ENCODE results near the gene LUC7L3. TPM values are rescaled to one million over a fixed set of nuclear protein-coding genes. Genes with fewer than 3 reads are reported as not detected.
A peak's percentile ranks its signal among the peaks of the same experiment; 100 is the strongest.
"Not testable (repeated sequence)": the region's sequence is repeated elsewhere in the genome, so short reads cannot be mapped to it uniquely, and the experiment has no call there.

The LUC7L3 gene
- total RNA-seq, 1 donor from 2014 or later, result 32.4 TPM

DNA sequence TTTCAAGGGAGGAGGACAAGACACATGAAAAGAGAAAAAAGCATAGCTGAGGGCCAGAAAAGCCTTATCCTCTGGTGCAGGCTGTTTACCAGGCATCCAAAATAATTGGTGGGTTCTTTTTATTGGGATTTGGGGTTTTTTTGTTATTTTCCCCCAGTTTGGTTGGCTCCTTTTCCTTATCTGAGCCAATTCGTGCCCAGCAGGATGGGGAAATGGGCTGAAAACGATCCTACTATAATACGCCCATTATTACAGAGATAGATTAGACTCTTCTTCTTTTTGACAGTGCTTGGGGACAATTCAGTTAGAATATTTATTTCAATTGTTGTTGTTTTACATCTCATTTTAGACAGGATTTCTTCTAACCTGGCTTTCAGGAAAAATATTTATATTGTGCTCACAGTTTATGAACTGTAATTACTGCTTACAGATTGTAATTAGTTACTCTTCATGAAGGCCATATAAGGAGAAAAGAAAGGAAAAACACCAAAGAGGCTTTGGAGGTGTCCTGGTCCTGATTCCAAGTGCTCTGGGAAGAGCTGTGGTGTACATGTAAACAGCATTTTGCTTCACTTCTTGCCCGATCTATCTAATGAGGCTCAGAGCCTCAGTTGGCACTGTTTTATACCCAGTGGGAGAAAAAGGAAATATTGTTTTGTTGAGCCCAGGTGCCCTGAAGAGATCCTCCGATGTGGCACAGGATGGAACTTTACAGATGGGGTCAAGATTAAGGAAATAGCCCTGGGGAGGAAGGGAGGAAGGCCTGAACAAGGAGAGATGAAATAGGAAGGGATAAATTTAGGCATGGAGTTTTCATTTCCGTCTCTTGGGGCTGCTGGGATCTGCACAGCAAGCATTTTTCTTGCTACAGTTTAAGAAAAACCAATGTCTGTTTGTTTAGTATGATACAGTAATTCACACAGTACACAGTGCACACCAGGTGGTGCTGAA, 11.1 kb upstream of the LUC7L3 start:
- H3K9me3 ChIP-seq (ENCODE audit: control insufficient read depth in 3 of 3, low read length in 3 of 3), result no peaks in the 10 kb centered on the region

DNA sequence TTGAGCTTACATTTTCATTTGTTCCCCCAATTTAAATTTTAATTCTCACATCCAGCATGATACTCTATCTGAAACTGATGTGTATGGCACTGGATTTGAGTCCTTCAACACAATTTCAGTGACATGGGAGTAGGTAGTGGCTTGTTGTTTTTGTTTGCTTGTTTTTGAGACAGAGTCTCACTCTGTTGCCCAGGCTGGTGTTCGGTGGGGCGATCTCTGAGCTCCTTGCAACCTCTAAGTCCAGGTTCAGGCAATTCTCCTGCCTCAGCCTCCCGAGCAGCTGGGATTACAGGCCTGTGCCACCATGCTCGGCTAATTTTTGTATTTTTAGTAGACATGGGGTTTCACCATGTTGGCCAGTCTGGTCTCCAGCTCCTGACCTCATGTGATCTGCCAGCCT, 10.3 kb upstream of the LUC7L3 start:
- not testable (repeated sequence) for H3K36me3 ChIP-seq (ENCODE audit: control insufficient read depth in 3 of 3, insufficient read depth in 3 of 3, low read length in 3 of 3); H3K27me3 ChIP-seq (ENCODE audit: control insufficient read depth in 3 of 3, insufficient read depth in 3 of 3, low read length in 3 of 3); H3K9me3 ChIP-seq (ENCODE audit: control insufficient read depth in 3 of 3, low read length in 3 of 3)
- Histone ChIP-seq H3K4me1 (ENCODE audit: control insufficient read depth in 3 of 3, insufficient read depth in 3 of 3, low read length in 3 of 3) (peaks cover 23 to 25% (median 23%) of the 10 kb centered on the region in 3 donors), H3K27ac (ENCODE audit: low read depth, low read length) (peak overlapping the region; percentile 100), H3K9ac (ENCODE audit: low read depth in 1 of 3, low read length in 3 of 3) (peak overlapping the region; percentile 98 to 99 (median 98)), H3K4me3 (ENCODE audit: low read length in 3 of 3) (peak overlapping the region in 2 of 3 donors; percentile 87 to 94)

More for the DNA sequence above, 11.1 kb upstream of the LUC7L3 start:
- H3K36me3 ChIP-seq (ENCODE audit: control insufficient read depth in 3 of 3, insufficient read depth in 3 of 3, low read length in 3 of 3), result peaks cover 3 to 4% (median 4%) of the 10 kb centered on the region in 3 donors
- peak overlapping the region; percentile 98 to 99 (median 98) for H3K9ac ChIP-seq (ENCODE audit: low read depth in 1 of 3, low read length in 3 of 3)
- no peaks in the 10 kb centered on the region for H3K27me3 ChIP-seq (ENCODE audit: control insufficient read depth in 3 of 3, insufficient read depth in 3 of 3, low read length in 3 of 3)
- H3K4me3 ChIP-seq (ENCODE audit: low read length in 3 of 3), result peak overlapping the region; percentile 54 to 94 (median 87)
- peaks cover 23 to 30% (median 27%) of the 10 kb centered on the region in 3 donors for H3K4me1 ChIP-seq (ENCODE audit: control insufficient read depth in 3 of 3, insufficient read depth in 3 of 3, low read length in 3 of 3)
- H3K27ac ChIP-seq (ENCODE audit: low read depth, low read length), result peak overlapping the region; percentile 100

DNA sequence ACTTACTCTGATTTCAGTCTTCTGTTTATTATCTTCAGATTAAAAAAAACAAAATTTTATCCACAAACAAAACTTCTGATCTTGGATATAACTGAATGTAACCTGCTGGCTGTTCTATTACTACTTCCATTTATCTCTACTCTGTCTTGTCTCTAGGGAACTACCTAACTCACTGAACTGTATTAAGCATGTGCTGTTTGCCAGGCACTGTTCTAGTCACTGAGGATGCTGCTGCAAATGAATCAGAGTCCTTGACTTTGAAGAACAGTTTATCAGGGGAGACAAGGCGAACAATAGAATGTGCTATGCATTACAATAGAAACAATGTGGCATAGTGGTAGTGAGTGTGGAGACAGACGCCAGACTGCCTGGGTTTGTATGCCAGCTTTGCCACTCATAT, 9.4 kb upstream of the LUC7L3 start:
- H3K9me3 ChIP-seq (ENCODE audit: control insufficient read depth in 3 of 3, low read length in 3 of 3), result no peaks in the 10 kb centered on the region
- no peak overlapping the region for H3K9ac ChIP-seq (ENCODE audit: low read depth in 1 of 3, low read length in 3 of 3)
- peaks cover 23 to 25% (median 23%) of the 10 kb centered on the region in 3 donors for H3K4me1 ChIP-seq (ENCODE audit: control insufficient read depth in 3 of 3, insufficient read depth in 3 of 3, low read length in 3 of 3)
- no peak overlapping the region for H3K27ac ChIP-seq (ENCODE audit: low read depth, low read length)
- H3K36me3 ChIP-seq (ENCODE audit: control insufficient read depth in 3 of 3, insufficient read depth in 3 of 3, low read length in 3 of 3), result peaks cover 0 to 1% (median 0%) of the 10 kb centered on the region in 3 donors
- H3K4me3 ChIP-seq (ENCODE audit: low read length in 3 of 3), result no peak overlapping the region
- H3K27me3 ChIP-seq (ENCODE audit: control insufficient read depth in 3 of 3, insufficient read depth in 3 of 3, low read length in 3 of 3), result no peaks in the 10 kb centered on the region

DNA sequence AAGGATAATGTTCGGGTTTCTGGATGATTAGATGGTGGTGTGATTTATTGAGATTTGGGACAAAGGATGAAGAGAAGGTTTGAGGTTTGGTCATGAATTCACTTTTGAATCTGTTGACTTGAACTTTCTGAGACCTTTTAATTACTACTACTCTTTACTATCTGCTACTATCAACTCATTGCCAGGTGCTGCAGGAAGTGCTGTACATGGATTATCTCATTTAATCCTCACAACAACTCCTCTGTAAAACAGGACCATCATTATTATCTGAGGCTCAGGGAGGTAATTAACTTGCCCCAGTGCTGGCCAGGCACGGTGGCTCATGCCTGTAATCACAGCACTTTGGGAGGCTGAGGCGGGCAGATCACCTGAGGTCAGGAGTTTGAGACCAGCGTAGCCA, 8.8 kb upstream of the LUC7L3 start:
- Histone ChIP-seq H3K27me3 (ENCODE audit: control insufficient read depth in 3 of 3, insufficient read depth in 3 of 3, low read length in 3 of 3) (no peaks in the 10 kb centered on the region), H3K4me1 (ENCODE audit: control insufficient read depth in 3 of 3, insufficient read depth in 3 of 3, low read length in 3 of 3) (peaks cover 23 to 25% (median 23%) of the 10 kb centered on the region in 3 donors), H3K9me3 (ENCODE audit: control insufficient read depth in 3 of 3, low read length in 3 of 3) (no peaks in the 10 kb centered on the region), H3K4me3 (ENCODE audit: low read length in 3 of 3) (no peak overlapping the region), H3K36me3 (ENCODE audit: control insufficient read depth in 3 of 3, insufficient read depth in 3 of 3, low read length in 3 of 3) (no peaks in the 10 kb centered on the region), H3K9ac (ENCODE audit: low read depth in 1 of 3, low read length in 3 of 3) (no peak overlapping the region), H3K27ac (ENCODE audit: low read depth, low read length) (no peak overlapping the region)

DNA sequence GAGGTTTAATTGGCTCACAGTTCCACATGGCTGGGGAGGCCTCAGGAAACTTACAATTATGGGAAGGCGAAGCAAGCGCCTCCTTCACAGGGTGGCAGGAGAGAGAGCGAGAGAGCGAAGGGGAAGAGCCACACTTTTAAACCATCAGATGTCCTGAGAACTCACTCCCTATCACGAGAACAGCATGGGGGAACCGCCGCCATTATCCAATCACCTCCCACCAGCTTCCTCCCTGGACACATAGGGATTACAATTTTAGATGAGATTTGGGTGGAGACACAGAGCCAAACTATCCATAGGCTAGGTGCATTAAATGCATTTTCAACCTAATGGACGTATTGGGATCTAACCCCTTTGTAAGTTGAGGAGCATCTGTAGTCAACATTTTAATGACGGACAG, 6.8 kb upstream of the LUC7L3 start:
- Histone ChIP-seq H3K27me3 (ENCODE audit: control insufficient read depth in 3 of 3, insufficient read depth in 3 of 3, low read length in 3 of 3) (no peaks in the 10 kb centered on the region), H3K4me1 (ENCODE audit: control insufficient read depth in 3 of 3, insufficient read depth in 3 of 3, low read length in 3 of 3) (peaks cover 13 to 15% (median 14%) of the 10 kb centered on the region in 3 donors), H3K9ac (ENCODE audit: low read depth in 1 of 3, low read length in 3 of 3) (no peak overlapping the region), H3K27ac (ENCODE audit: low read depth, low read length) (no peak overlapping the region), H3K9me3 (ENCODE audit: control insufficient read depth in 3 of 3, low read length in 3 of 3) (no peaks in the 10 kb centered on the region), H3K36me3 (ENCODE audit: control insufficient read depth in 3 of 3, insufficient read depth in 3 of 3, low read length in 3 of 3) (no peaks in the 10 kb centered on the region), H3K4me3 (ENCODE audit: low read length in 3 of 3) (no peak overlapping the region)

DNA sequence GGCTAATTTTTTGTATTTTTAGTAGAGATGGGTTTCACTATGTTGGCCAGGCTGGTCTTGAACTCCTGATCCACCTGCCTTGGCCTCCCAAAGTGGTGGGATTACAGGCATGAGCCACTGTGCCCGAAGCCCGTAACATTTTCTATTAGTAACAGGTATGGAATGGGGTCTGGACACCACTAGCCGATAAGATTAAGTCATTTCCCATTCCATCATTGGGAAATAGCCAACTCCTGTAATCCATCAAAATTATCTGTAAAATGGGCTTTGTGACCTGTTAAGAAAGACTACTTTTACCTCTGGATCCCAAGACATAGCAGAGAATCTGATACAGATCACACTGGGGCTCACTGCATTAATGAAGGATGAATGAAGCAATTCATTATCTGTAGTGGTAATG, 3.9 kb upstream of the LUC7L3 start:
- Histone ChIP-seq H3K9me3 (ENCODE audit: control insufficient read depth in 3 of 3, low read length in 3 of 3) (no peaks in the 10 kb centered on the region), H3K4me1 (ENCODE audit: control insufficient read depth in 3 of 3, insufficient read depth in 3 of 3, low read length in 3 of 3) (peaks cover 3 to 5% (median 4%) of the 10 kb centered on the region in 3 donors), H3K36me3 (ENCODE audit: control insufficient read depth in 3 of 3, insufficient read depth in 3 of 3, low read length in 3 of 3) (no peaks in the 10 kb centered on the region), H3K27ac (ENCODE audit: low read depth, low read length) (no peak overlapping the region), H3K9ac (ENCODE audit: low read depth in 1 of 3, low read length in 3 of 3) (no peak overlapping the region), H3K4me3 (ENCODE audit: low read length in 3 of 3) (no peak overlapping the region), H3K27me3 (ENCODE audit: control insufficient read depth in 3 of 3, insufficient read depth in 3 of 3, low read length in 3 of 3) (no peaks in the 10 kb centered on the region)

DNA sequence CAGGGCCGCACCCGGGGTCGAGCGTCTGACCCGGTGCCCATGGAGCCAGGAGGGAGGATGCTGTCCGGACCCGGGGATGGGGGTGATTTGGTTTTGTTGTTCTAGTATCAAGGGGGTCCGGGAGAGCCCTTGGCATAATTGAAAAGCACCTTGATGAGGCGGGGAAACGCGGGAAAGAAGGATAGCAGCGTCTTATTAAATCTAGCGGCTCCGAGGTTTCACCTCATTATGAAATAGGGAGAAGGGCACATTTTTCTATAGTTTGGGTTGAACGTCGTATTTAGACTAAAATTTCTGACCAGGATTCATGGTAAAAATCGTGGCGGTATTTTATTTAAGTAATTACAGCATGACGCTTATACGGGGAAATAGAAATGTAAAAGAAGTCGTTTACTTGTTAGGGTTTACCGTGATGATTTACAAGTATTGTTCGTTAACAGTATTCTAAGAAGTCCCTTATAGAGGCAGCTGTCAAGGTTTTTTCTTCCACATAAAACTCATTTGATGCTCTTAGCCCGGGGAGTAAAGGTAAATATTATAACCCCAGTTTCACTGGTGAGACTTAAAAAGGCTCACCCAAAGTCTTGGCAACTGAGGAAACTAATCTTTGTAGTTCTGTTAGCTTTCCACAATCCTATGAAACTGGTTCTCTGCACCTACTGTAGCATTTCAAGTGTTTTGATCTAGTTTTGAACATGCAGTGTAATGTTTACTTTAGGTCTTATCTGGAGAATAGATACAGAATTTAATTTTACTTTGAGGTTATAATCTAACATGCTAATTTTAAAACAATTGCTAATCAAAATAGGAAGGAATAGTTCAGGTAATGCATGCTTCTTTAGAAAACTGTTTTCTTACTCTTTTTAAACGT, 756 bp downstream of the LUC7L3 start:
- peak overlapping the region; percentile 96 to 98 (median 97) for H3K9ac ChIP-seq (ENCODE audit: low read depth in 1 of 3, low read length in 3 of 3)
- no peaks in the 10 kb centered on the region for H3K9me3 ChIP-seq (ENCODE audit: control insufficient read depth in 3 of 3, low read length in 3 of 3)
- no peaks in the 10 kb centered on the region for H3K36me3 ChIP-seq (ENCODE audit: control insufficient read depth in 3 of 3, insufficient read depth in 3 of 3, low read length in 3 of 3)
- H3K4me3 ChIP-seq (ENCODE audit: low read length in 3 of 3), result peak overlapping the region; percentile 83 to 93 (median 90)
- H3K4me1 ChIP-seq (ENCODE audit: control insufficient read depth in 3 of 3, insufficient read depth in 3 of 3, low read length in 3 of 3), result peaks cover 14 to 40% (median 30%) of the 10 kb centered on the region in 3 donors
- peak overlapping the region; percentile 97 for H3K27ac ChIP-seq (ENCODE audit: low read depth, low read length)
- no peaks in the 10 kb centered on the region for H3K27me3 ChIP-seq (ENCODE audit: control insufficient read depth in 3 of 3, insufficient read depth in 3 of 3, low read length in 3 of 3)

DNA sequence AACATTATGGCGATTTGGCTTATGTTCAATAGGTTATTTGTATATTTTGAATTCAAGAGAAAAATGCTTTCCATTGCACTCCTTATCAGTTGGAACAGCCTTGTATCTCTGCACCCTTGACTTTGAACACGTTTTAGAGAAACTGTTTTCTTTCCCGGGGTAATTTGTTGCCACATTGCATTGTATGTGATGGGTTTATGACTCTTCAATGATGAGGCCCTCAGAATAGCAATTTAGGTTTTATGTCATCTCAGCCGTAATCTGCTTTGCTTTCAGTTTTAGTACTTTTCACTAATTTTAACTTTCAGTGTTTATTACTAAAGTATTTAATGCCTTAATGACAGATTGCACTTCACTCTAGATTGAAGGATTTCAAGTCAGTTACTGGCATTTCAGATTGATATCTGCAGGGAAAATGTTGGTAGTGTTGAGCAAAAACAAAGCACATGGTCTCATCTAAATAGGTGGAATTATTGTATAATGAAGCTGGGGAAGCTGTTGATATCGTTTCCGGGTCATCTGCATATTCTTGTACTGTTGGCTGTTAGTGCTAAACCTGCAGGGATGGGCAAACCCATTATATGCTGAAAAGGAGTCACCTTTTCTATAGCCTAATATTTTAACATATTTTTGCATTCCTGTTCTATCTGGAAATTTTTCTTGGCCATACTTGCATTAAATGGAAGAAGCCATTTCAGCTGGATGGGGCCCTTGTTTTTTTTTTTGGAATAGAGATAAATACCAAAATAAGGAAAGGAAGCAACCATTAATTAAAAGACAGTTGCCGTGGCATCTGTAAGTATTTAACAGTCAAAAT, 2.0 kb downstream of the LUC7L3 start:
- no peak overlapping the region for H3K27ac ChIP-seq (ENCODE audit: low read depth, low read length)
- H3K9ac ChIP-seq (ENCODE audit: low read depth in 1 of 3, low read length in 3 of 3), result peak overlapping the region; percentile 96 to 98 (median 97)
- no peaks in the 10 kb centered on the region for H3K9me3 ChIP-seq (ENCODE audit: control insufficient read depth in 3 of 3, low read length in 3 of 3)
- H3K4me3 ChIP-seq (ENCODE audit: low read length in 3 of 3), result peak overlapping the region; percentile 83 to 93 (median 90)
- no peaks in the 10 kb centered on the region for H3K27me3 ChIP-seq (ENCODE audit: control insufficient read depth in 3 of 3, insufficient read depth in 3 of 3, low read length in 3 of 3)
- no peaks in the 10 kb centered on the region for H3K36me3 ChIP-seq (ENCODE audit: control insufficient read depth in 3 of 3, insufficient read depth in 3 of 3, low read length in 3 of 3)
- H3K4me1 ChIP-seq (ENCODE audit: control insufficient read depth in 3 of 3, insufficient read depth in 3 of 3, low read length in 3 of 3), result peaks cover 21 to 50% (median 40%) of the 10 kb centered on the region in 3 donors

DNA sequence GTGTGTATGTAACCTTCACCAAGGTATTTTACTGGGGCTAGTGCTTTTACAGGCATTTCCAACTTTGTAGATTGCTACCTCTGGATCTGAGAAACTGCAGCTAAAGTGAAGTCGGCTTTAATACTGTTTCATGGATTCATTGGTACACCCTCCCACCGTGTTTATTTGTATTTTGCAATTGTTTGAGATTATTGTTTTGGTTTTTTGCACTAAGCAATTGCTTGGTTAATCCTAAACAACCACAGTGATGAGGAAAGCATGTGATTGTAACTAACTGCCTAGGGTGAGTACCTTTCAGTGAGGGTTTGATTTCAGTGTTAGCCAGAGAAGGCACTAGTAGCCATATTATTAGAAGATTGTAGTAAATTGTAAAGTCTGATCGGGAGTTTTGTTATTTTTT, 3.3 kb downstream of the LUC7L3 start:
- H3K36me3 ChIP-seq (ENCODE audit: control insufficient read depth in 3 of 3, insufficient read depth in 3 of 3, low read length in 3 of 3), result no peaks in the 10 kb centered on the region
- peaks cover 26 to 50% (median 48%) of the 10 kb centered on the region in 3 donors for H3K4me1 ChIP-seq (ENCODE audit: control insufficient read depth in 3 of 3, insufficient read depth in 3 of 3, low read length in 3 of 3)
- H3K9ac ChIP-seq (ENCODE audit: low read depth in 1 of 3, low read length in 3 of 3), result no peak overlapping the region
- H3K9me3 ChIP-seq (ENCODE audit: control insufficient read depth in 3 of 3, low read length in 3 of 3), result no peaks in the 10 kb centered on the region
- H3K27me3 ChIP-seq (ENCODE audit: control insufficient read depth in 3 of 3, insufficient read depth in 3 of 3, low read length in 3 of 3), result no peaks in the 10 kb centered on the region
- H3K4me3 ChIP-seq (ENCODE audit: low read length in 3 of 3), result peak overlapping the region in 1 of 3 donors; percentile 24
- H3K27ac ChIP-seq (ENCODE audit: low read depth, low read length), result no peak overlapping the region

Measured in skeletal muscle tissue (tissue), 4 donors.